WTC11 (cell line): ENCODE data around the gene KLHDC2.
"Not testable (repeated sequence)": the region's sequence is repeated elsewhere in the genome, so short reads cannot be mapped to it uniquely, and the experiment has no call there.

Experiments used
- CTCF ChIP-seq: fragments of 200-600 bp; IDR thresholded peaks from 2 replicates; pipeline ENCODE4 v1.8.0; 2022; ENCODE audit warnings: antibody characterized with exemption
- ETV6 ChIP-seq: sonication (generic); formaldehyde crosslinking; IDR thresholded peaks from 2 replicates; pipeline ENCODE4 v1.8.1; 2022; ENCODE audit warnings: mild to moderate bottlenecking, missing genetic modification reagents
- USF2 ChIP-seq: sonication (generic); formaldehyde crosslinking; IDR thresholded peaks from 2 replicates; pipeline ENCODE4 v1.8.1; 2023; ENCODE audit warnings: mild to moderate bottlenecking, missing genetic modification reagents, moderate library complexity

- not testable (repeated sequence) for TF ChIP-seq USF2 (CRISPR knock-in tag); CTCF; ETV6 (CRISPR knock-in tag)
These were observed 3.7 kb downstream of the KLHDC2 start for GRCh38 chr14:49771691-49772090.
